ENCODE results near the gene STAT4. TPM values are rescaled to one million over a fixed set of nuclear protein-coding genes. Genes with fewer than 3 reads are reported as not detected.

The STAT4 gene
- total RNA-seq, 1 donor from 2014 or later, result 1.0 TPM

DNA sequence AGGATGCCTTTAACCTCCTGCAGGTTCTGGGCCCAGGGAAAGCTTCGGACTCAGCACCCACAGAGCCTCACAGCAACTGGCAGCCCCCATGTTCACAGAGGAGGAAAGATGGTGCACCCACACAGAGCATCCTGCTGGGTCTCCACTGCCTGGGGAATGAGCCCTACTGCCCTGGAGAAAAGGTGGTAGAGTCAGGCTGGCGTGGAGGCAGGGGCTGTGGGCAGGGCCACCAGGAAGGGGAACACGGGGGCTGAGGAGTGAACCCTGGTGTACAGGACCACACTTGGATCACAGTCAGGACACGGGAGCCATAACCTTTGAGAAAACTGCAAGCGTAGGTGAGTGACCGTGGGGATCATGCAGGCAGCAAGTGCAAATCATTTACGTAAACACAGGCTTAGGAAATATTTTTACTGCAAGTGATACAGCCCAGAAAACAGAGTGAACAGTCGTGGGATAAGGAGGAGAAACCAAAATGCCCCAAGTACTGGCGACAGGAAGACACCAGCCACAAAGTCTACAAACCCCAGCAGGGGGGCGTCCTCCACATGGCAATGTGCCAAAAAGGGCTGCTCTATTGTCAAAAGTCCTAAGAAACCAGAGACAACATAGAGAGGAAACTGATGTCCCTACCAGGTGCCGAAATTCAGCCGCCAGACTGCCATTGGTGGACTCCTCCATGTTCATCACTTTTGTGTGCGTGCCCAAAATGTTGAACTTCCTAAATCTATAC lies 164.4 kb downstream of the STAT4 start:
- H3K4me3 Mint-ChIP-seq, result no peak overlapping the region
- no peaks in the 10 kb centered on the region for H3K4me1 Mint-ChIP-seq
- H3K27me3 Mint-ChIP-seq (ENCODE audit: low read depth), result no peaks in the 10 kb centered on the region
- H3K36me3 Mint-ChIP-seq (ENCODE audit: low read depth), result peaks cover 30% of the 10 kb centered on the region
- DNase-seq (ENCODE audit: low read depth, low spot score), result no peak
- no peaks in the 10 kb centered on the region for H3K9me3 Mint-ChIP-seq
- H3K27ac Mint-ChIP-seq (ENCODE audit: unreplicated experiment), result peak overlapping the region; percentile 50
- TF ChIP-seq, protein P1, sequence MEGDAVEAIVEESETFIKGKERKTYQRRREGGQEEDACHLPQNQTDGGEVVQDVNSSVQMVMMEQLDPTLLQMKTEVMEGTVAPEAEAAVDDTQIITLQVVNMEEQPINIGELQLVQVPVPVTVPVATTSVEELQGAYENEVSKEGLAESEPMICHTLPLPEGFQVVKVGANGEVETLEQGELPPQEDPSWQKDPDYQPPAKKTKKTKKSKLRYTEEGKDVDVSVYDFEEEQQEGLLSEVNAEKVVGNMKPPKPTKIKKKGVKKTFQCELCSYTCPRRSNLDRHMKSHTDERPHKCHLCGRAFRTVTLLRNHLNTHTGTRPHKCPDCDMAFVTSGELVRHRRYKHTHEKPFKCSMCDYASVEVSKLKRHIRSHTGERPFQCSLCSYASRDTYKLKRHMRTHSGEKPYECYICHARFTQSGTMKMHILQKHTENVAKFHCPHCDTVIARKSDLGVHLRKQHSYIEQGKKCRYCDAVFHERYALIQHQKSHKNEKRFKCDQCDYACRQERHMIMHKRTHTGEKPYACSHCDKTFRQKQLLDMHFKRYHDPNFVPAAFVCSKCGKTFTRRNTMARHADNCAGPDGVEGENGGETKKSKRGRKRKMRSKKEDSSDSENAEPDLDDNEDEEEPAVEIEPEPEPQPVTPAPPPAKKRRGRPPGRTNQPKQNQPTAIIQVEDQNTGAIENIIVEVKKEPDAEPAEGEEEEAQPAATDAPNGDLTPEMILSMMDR (conservative IDR thresholded peaks at IDR 0.05), result no peak

DNA sequence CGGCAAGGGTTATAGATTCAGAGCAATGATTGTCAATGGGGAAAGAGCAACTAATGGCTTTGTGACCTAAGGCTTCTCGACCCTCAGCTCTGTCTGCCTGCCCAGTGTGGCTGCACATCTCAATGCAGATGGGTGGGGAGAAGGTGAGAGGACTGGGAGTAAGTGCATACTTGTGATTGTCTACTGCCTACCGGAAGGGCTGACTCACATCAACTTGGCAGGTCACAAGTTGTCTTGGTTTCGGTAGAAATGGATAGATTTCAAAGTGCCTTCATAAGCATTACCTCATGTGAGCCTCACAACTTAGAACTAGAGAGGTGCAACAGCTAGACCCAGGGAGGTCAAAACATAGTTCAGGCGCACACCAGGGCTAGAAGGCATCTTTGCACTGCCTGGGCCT lies 166.2 kb downstream of the STAT4 start:
- H3K9me3 Mint-ChIP-seq, result no peaks in the 10 kb centered on the region
- H3K27me3 Mint-ChIP-seq (ENCODE audit: low read depth), result no peaks in the 10 kb centered on the region
- H3K36me3 Mint-ChIP-seq (ENCODE audit: low read depth), result peaks cover 37% of the 10 kb centered on the region
- no peak overlapping the region for H3K4me3 Mint-ChIP-seq
- no peak for DNase-seq (ENCODE audit: low read depth, low spot score)
- TF ChIP-seq, protein P1 (conservative IDR thresholded peaks at IDR 0.05), result no peak
- no peaks in the 10 kb centered on the region for H3K4me1 Mint-ChIP-seq
- H3K27ac Mint-ChIP-seq (ENCODE audit: unreplicated experiment), result no peak overlapping the region

DNA sequence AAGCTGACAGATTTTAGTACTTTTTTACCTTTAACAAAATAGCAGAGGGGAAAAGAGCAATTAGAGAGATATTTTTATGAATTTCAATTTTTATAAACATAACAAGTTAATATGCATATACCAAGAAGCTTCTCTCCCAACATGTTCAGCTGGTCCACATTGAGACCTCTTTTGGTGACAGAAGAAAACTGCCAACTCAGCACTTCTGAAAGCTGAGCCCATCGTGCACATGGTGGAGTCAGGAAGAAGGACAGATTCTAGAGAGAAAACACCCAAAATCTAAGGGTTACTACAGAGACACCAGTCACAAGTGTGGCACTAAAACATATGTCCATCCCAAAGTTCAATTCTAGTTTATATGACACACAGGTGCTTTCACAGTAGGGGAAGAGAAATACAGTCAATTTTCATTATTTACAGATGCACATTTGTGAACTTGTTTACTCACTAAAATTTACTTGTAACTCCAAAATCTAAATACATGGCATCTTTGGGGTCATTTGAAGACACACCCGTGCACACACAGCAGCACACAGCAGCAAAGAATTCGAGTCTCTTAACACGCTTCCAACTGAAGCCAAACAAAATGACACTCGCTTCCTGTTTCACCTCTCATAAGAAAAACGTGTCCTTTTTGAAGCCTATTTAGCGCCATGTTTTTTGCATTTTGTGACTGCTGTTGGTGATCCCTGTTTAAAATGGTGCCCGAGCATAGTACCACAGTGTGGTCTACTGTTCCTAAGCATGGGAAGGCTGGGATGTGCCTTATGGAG lies 168.3 kb downstream of the STAT4 start:
- TF ChIP-seq, protein P1 (conservative IDR thresholded peaks at IDR 0.05), result no peak

DNA sequence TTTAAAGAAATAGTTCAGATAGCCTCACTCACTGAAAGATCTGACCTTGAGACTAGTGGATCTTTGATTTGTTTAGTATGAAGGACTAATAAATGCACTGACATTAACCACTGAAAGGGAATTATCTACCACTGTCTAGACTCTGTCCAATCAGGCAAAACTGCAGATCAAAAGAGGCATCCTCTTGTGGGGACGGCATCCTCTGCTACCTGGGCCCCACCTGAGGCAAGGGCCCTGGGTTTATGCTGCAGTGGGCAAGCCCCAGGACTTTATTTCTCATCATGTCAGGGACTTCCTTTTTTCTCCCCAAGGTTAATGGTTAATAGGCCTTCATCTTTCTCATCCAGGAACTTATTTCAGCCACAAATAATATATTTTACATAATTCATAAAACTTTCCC lies 169.1 kb downstream of the STAT4 start:
- TF ChIP-seq, protein P1 (conservative IDR thresholded peaks at IDR 0.05), result no peak
- Mint-ChIP-seq H3K4me3 (no peak overlapping the region), H3K36me3 (ENCODE audit: low read depth) (peaks cover 42% of the 10 kb centered on the region), H3K4me1 (no peaks in the 10 kb centered on the region), H3K9me3 (no peaks in the 10 kb centered on the region), H3K27me3 (ENCODE audit: low read depth) (no peaks in the 10 kb centered on the region), H3K27ac (ENCODE audit: unreplicated experiment) (no peak overlapping the region)
- DNase-seq (ENCODE audit: low read depth, low spot score), result no peak

More for the DNA sequence above, 168.3 kb downstream of the STAT4 start:
- H3K36me3 Mint-ChIP-seq (ENCODE audit: low read depth), result peaks cover 41% of the 10 kb centered on the region
- no peaks in the 10 kb centered on the region for H3K9me3 Mint-ChIP-seq
- DNase-seq (ENCODE audit: low read depth, low spot score), result no peak
- H3K27ac Mint-ChIP-seq (ENCODE audit: unreplicated experiment), result no peak overlapping the region
- no peak overlapping the region for H3K4me3 Mint-ChIP-seq
- no peaks in the 10 kb centered on the region for H3K27me3 Mint-ChIP-seq (ENCODE audit: low read depth)
- H3K4me1 Mint-ChIP-seq, result no peaks in the 10 kb centered on the region

DNA sequence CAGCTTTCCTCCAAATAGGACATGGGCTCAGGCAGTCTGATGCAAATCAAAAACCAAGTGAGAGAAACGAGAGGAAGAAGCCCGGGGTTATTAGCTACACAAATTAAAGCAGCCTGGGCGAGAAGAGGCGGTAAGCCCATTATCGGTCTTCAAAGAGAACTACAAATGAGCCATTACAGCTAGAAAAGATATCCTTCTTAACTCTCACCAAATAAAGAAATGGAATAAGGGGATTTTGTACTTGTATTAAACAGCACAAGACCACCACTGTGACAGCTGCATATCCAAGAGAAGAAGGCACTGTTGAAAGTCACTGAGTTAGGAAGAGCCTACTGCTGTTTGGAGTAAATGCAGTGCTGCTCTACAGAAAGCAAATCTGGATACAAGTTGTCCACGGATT lies 169.5 kb downstream of the STAT4 start:
- H3K27ac Mint-ChIP-seq (ENCODE audit: unreplicated experiment), result no peak overlapping the region
- peaks cover 42% of the 10 kb centered on the region for H3K36me3 Mint-ChIP-seq (ENCODE audit: low read depth)
- H3K4me3 Mint-ChIP-seq, result no peak overlapping the region

More for the DNA sequence above, 169.5 kb downstream of the STAT4 start:
- no peaks in the 10 kb centered on the region for H3K4me1 Mint-ChIP-seq
- H3K9me3 Mint-ChIP-seq, result no peaks in the 10 kb centered on the region
- H3K27me3 Mint-ChIP-seq (ENCODE audit: low read depth), result no peaks in the 10 kb centered on the region
- TF ChIP-seq, protein P1 (conservative IDR thresholded peaks at IDR 0.05), result no peak
- DNase-seq (ENCODE audit: low read depth, low spot score), result no peak

All from neural crest cell (in vitro differentiated cells).